H9 (cell line): ENCODE measurements around the gene BAMBI. TPM values are rescaled to one million over a fixed set of nuclear protein-coding genes. Genes with fewer than 3 reads are reported as not detected.

Experiments
- DNase-seq: peaks from one replicate; pipeline ENCODE4 v3.0.0-alpha.2; 2017
- H2AFZ ChIP-seq: one replicate; pipeline ENCODE4 v1.6.1; 2013; ENCODE audit warnings: mild to moderate bottlenecking, low read length, control low read depth, moderate library complexity
- H2AK5ac ChIP-seq: 2 replicates; pipeline ENCODE4 v1.6.1; 2013; ENCODE audit warnings: low read length, control low read depth, mixed read lengths; ENCODE audit not compliant: insufficient read length
- H2BK120ac ChIP-seq: one replicate; pipeline ENCODE4 v1.6.1; 2013; ENCODE audit warnings: low read depth, mild to moderate bottlenecking, low read length, control low read depth, inconsistent platforms; ENCODE audit not compliant: poor library complexity, severe bottlenecking
- H2BK12ac ChIP-seq: 2 replicates; pipeline ENCODE4 v1.6.1; 2013; ENCODE audit warnings: low read length, control low read depth, mixed read lengths, low read depth; ENCODE audit not compliant: insufficient read length
- H2BK15ac ChIP-seq: 2 replicates; pipeline ENCODE4 v1.6.1; 2013; ENCODE audit warnings: low read depth, low read length, control low read depth
- H2BK20ac ChIP-seq: one replicate; pipeline ENCODE4 v1.6.1; 2013; ENCODE audit warnings: low read depth, mild to moderate bottlenecking, low read length, control low read depth, inconsistent platforms; ENCODE audit not compliant: poor library complexity, severe bottlenecking
- H2BK5ac ChIP-seq: 2 replicates; pipeline ENCODE4 v1.6.1; 2013; ENCODE audit warnings: low read length, control low read depth, mixed read lengths; ENCODE audit not compliant: insufficient read length
- H3K14ac ChIP-seq: 2 replicates; pipeline ENCODE4 v1.6.1; 2013; ENCODE audit warnings: low read length, control low read depth; ENCODE audit not compliant: insufficient read depth
- H3K18ac ChIP-seq: 2 replicates; pipeline ENCODE4 v1.6.1; 2013; ENCODE audit warnings: low read depth, mild to moderate bottlenecking, mixed read lengths, low read length, control low read depth; ENCODE audit not compliant: insufficient read length
- H3K23ac ChIP-seq: 2 replicates; pipeline ENCODE4 v1.6.1; 2013; ENCODE audit warnings: low read length, control low read depth, mixed read lengths, low read depth; ENCODE audit not compliant: insufficient read length
- H3K23me2 ChIP-seq: 2 replicates; pipeline ENCODE4 v1.6.1; 2013; ENCODE audit warnings: low read depth, mild to moderate bottlenecking, mixed read lengths, low read length, control low read depth; ENCODE audit not compliant: insufficient read length, poor library complexity, severe bottlenecking
- H3K27ac ChIP-seq: 2 replicates; pipeline ENCODE4 v1.5.1; 2013; ENCODE audit warnings: low read length, control low read depth, mixed read lengths, low read depth; ENCODE audit not compliant: insufficient read length
- H3K27me3 ChIP-seq: 2 replicates; pipeline ENCODE4 v1.6.1; 2013; ENCODE audit warnings: low read length, control low read depth, inconsistent platforms; ENCODE audit not compliant: insufficient read depth
- H3K4ac ChIP-seq: 2 replicates; pipeline ENCODE4 v1.6.1; 2013; ENCODE audit warnings: low read depth, mild to moderate bottlenecking, control low read depth, inconsistent platforms, low read length, moderate library complexity
- H3K4me1 ChIP-seq: 2 replicates; pipeline ENCODE4 v1.6.1; 2013; ENCODE audit warnings: low read length, control low read depth, inconsistent platforms; ENCODE audit not compliant: insufficient read depth
- H3K4me2 ChIP-seq: 2 replicates; pipeline ENCODE4 v1.6.1; 2013; ENCODE audit warnings: low read length, control low read depth, mixed read lengths; ENCODE audit not compliant: insufficient read length, insufficient read depth
- H3K56ac ChIP-seq: 2 replicates; pipeline ENCODE4 v1.6.1; 2013; ENCODE audit warnings: low read depth, mild to moderate bottlenecking, mixed read lengths, low read length, control low read depth; ENCODE audit not compliant: insufficient read length
- H3K79me1 ChIP-seq: 2 replicates; pipeline ENCODE4 v1.6.1; 2013; ENCODE audit warnings: low read depth, mild to moderate bottlenecking, moderate library complexity, low read length, control low read depth, inconsistent platforms; ENCODE audit not compliant: insufficient read depth, poor library complexity, severe bottlenecking
- H3K79me2 ChIP-seq: 2 replicates; pipeline ENCODE4 v1.6.1; 2013; ENCODE audit warnings: low read length, control low read depth, inconsistent platforms; ENCODE audit not compliant: insufficient read depth
- H3K9ac ChIP-seq: 2 replicates; pipeline ENCODE4 v1.6.1; 2013; ENCODE audit warnings: low read length, control low read depth, mixed read lengths; ENCODE audit not compliant: insufficient read length; ENCODE audit errors: extremely low read depth
- H3K9me3 ChIP-seq: one replicate; pipeline ENCODE4 v1.6.1; 2013; ENCODE audit warnings: low read depth, low read length, inconsistent platforms; ENCODE audit not compliant: control insufficient read depth
- H3T11ph ChIP-seq: one replicate; pipeline ENCODE4 v1.6.1; 2013; ENCODE audit warnings: mild to moderate bottlenecking, low read length, control low read depth, inconsistent platforms
- H4K20me1 ChIP-seq: one replicate; pipeline ENCODE4 v1.6.1; 2013; ENCODE audit not compliant: control insufficient read depth, insufficient read length, insufficient read depth
- H4K5ac ChIP-seq: 2 replicates; pipeline ENCODE4 v1.6.1; 2013; ENCODE audit warnings: low read depth, mild to moderate bottlenecking, mixed read lengths, low read length, control low read depth; ENCODE audit not compliant: insufficient read length
- H4K8ac ChIP-seq: replicated peaks from 2 replicates; pipeline ENCODE4 v1.6.1; 2013; ENCODE audit warnings: low read length, control low read depth, mixed read lengths, low read depth; ENCODE audit not compliant: insufficient read length
- H4K91ac ChIP-seq: 2 replicates; pipeline ENCODE4 v1.6.1; 2013; ENCODE audit warnings: low read depth, mild to moderate bottlenecking, moderate library complexity, mixed read lengths, low read length, control low read depth; ENCODE audit not compliant: insufficient read length
- H3K27ac Mint-ChIP-seq, 3 experiments: 2 replicates in 2 of 3; 3 replicates in 1 of 3; pipeline ENCODE4 v1.8.0; 2020 to 2021; ENCODE audit warnings: mixed read lengths in 3 of 3, mild to moderate bottlenecking in 1 of 3, moderate library complexity in 1 of 3
- H3K27me3 Mint-ChIP-seq: 2 replicates; pipeline ENCODE4 v1.8.0; 2021; ENCODE audit warnings: low read depth, mild to moderate bottlenecking, moderate library complexity, mixed read lengths
- H3K36me3 Mint-ChIP-seq, 3 experiments: 2 replicates in 2 of 3; 3 replicates in 1 of 3; pipeline ENCODE4 v1.8.0; 2020 to 2021; ENCODE audit warnings: low read depth in 3 of 3, mixed read lengths in 3 of 3; ENCODE audit not compliant: insufficient read depth in 1 of 3
- H3K4me1 Mint-ChIP-seq, 2 experiments: 2 replicates each; pipeline ENCODE4 v1.8.0; 2020; ENCODE audit warnings: mixed read lengths in 2 of 2
- H3K4me3 Mint-ChIP-seq, 2 experiments: 2 replicates in 1 of 2; 3 replicates in 1 of 2; pipeline ENCODE4 v1.8.0; 2020 to 2021; ENCODE audit warnings: mild to moderate bottlenecking in 2 of 2, mixed read lengths in 2 of 2, moderate library complexity in 1 of 2
- H3K9me3 Mint-ChIP-seq, 2 experiments: 2 replicates in 1 of 2; 3 replicates in 1 of 2; pipeline ENCODE4 v1.8.0; 2020; ENCODE audit warnings: mild to moderate bottlenecking in 2 of 2, mixed read lengths in 2 of 2, moderate library complexity in 1 of 2
- CTCF ChIP-seq: fragments of 200-600 bp; sonication (generic); conservative IDR thresholded peaks from 3 replicates; pipeline ENCODE4 v1.8.0; 2021; ENCODE audit warnings: antibody characterized with exemption, mild to moderate bottlenecking
- WGBS: extraction: QIAGEN DNeasy Blood & Tissue Kit; methylation state at CpG from one replicate; pipeline ENCODE4 v1.1.7; 2013; ENCODE audit warnings: missing lambda C conversion rate, low lambda C conversion rate, mixed read lengths; ENCODE audit not compliant: insufficient read length; ENCODE audit errors: extremely low coverage; 5-methylcytosine and 5-hydroxymethylcytosine counted together
- total RNA-seq: library from RNA; stranded (reverse); gene quantifications from 2 replicates; pipeline ENCODE4 v1.2.1, GENCODE V29; 2021

The BAMBI gene
- total RNA-seq, 1 experiment from 2014 or later, result 16.8 TPM

GRCh38 chr10:28728366-28728765 is 51.0 kb downstream of the BAMBI start:
- Histone ChIP-seq H3K79me1 (no peaks in the 10 kb centered on the region), H2BK12ac (no peak overlapping the region), H3K9ac (no peak overlapping the region), H4K8ac (no peak overlapping the region), H3K23me2 (no peaks in the 10 kb centered on the region), H3K9me3 (no peaks in the 10 kb centered on the region), H3K18ac (no peak overlapping the region), H2AFZ (no peak overlapping the region), H4K20me1 (no peaks in the 10 kb centered on the region), H3K56ac (no peak overlapping the region), H2BK15ac (no peak overlapping the region), H2AK5ac (no peak overlapping the region), H3K4me1 (no peaks in the 10 kb centered on the region), H3K4me2 (no peak overlapping the region), H3K27ac (no peak overlapping the region), H2BK5ac (no peak overlapping the region), H3K4ac (no peak overlapping the region), H3T11ph (no peak overlapping the region), H4K5ac (no peak overlapping the region), H2BK120ac (no peak overlapping the region), H3K79me2 (no peaks in the 10 kb centered on the region), H3K23ac (no peak overlapping the region), H3K27me3 (no peaks in the 10 kb centered on the region), H3K14ac (no peak overlapping the region), H4K91ac (no peak overlapping the region), H2BK20ac (no peak overlapping the region)
- DNase-seq, result no peak
- H3K27ac Mint-ChIP-seq, result no peak overlapping the region
- H3K36me3 Mint-ChIP-seq, result no peaks in the 10 kb centered on the region
- TF ChIP-seq CTCF, result no peak
- peaks cover 2 to 5% of the 10 kb centered on the region in 2 experiments; a peak in 3 of 4 replicates for H3K4me1 Mint-ChIP-seq
- H3K27me3 Mint-ChIP-seq, result peaks cover 7% of the 10 kb centered on the region
- WGBS, result no CpG with 5 or more reads among the region's 1 CpG
- H3K9me3 Mint-ChIP-seq, result no peaks in the 10 kb centered on the region; a peak in 1 of 5 replicates
- no peak overlapping the region for H3K4me3 Mint-ChIP-seq
